ENCODE measurements around the gene PECR. TPM values are rescaled to one million over a fixed set of nuclear protein-coding genes. Genes with fewer than 3 reads are reported as not detected.

Gene PECR
- total and polyA plus RNA-seq, 2 of the 4 experiments (the other 2 are of a cell fraction), result 11.4 to 17.7 TPM

- Histone ChIP-seq H4K8ac (ENCODE audit: low read depth in 2 of 2, low read length in 2 of 2) (no peak overlapping the region), H3K56ac (ENCODE audit: extremely low read depth, insufficient read depth, low read length) (no peak overlapping the region), H3K14ac (replicated peaks; ENCODE audit: low read depth, low read length) (no peak overlapping the region), H3K9me1 (ENCODE audit: insufficient read depth, low read length) (no peaks in the 10 kb centered on the region), H3K4me1 (ENCODE audit: control insufficient read depth, insufficient read depth, low read length) (peaks cover 2% of the 10 kb centered on the region; the same call in 1 of the 2 replicates), H3K36me3 (ENCODE audit: control insufficient read depth, insufficient read depth, low read length) (no peaks in the 10 kb centered on the region), H4K5ac (ENCODE audit: low read depth, low read length) (no peak overlapping the region), H3K4me2 (ENCODE audit: low read depth, low read length) (no peak overlapping the region), H3K27me3 (ENCODE audit: control insufficient read depth, insufficient read depth, low read length) (no peaks in the 10 kb centered on the region), H3K18ac (ENCODE audit: low read depth, low read length) (no peak overlapping the region), H3K79me1 (ENCODE audit: low read depth in 1 of 2, low read length in 2 of 2) (no peaks in the 10 kb centered on the region), H3K27ac (ENCODE audit: insufficient read depth, low read length) (no peak overlapping the region), H2BK15ac (ENCODE audit: low read depth, low read length) (no peak overlapping the region), H2AK5ac (ENCODE audit: low read depth, low read length) (no peak overlapping the region), H3K9ac (ENCODE audit: low read depth, low read length) (no peak overlapping the region), H4K20me1 (ENCODE audit: insufficient read depth, low read length) (no peaks in the 10 kb centered on the region), H3K23ac (ENCODE audit: low read depth, low read length) (no peak overlapping the region), H3K9me3 (ENCODE audit: control insufficient read depth, insufficient read depth, low read length) (no peaks in the 10 kb centered on the region), H2AK9ac (replicated peaks; ENCODE audit: low read depth, low read length, poor library complexity) (no peak overlapping the region), H2BK20ac (ENCODE audit: low read depth, low read length) (no peak overlapping the region), H2BK120ac (ENCODE audit: low read depth, low read length) (no peak overlapping the region), H4K91ac (ENCODE audit: insufficient read depth, low read depth, low read length) (no peak overlapping the region), H2AFZ (replicated peaks; ENCODE audit: low read length, poor library complexity) (no peak overlapping the region), H3K4ac (ENCODE audit: low read depth, low read length) (no peak overlapping the region), H2BK5ac (ENCODE audit: low read depth, low read length, poor library complexity, severe bottlenecking) (no peak overlapping the region), H3K4me3 (ENCODE audit: insufficient read depth, low read depth, low read length) (no peak overlapping the region)
- TF ChIP-seq BHLHE40 (IDR thresholded peaks at IDR 0.05; ENCODE audit: low read depth, low read length) (no peak), POLR2A (IDR thresholded peaks at IDR 0.05; ENCODE audit: low read depth, low read length) (no peak), SMC3 (IDR thresholded peaks at IDR 0.05; ENCODE audit: low read depth, low read length) (no peak)
- POLR2A ChIA-PET (ENCODE audit: unreplicated experiment), result no interaction called here
- intact Hi-C loops (cut with micrococcal nuclease), result no loop called here
- in situ Hi-C loops (cut with MboI; ENCODE audit: low sequenced_read_pairs), result no loop called here
- DNase-seq (no peak), ATAC-seq (ENCODE audit: low read depth) (no peak)
- no TSS peak for BruUV-seq (replicated peaks)
- CTCF ChIA-PET, result interaction anchor here (0.7 to 2.7 kb wide), 3 partner anchors 9 to 68 kb away, joined by 3 to 12 read pairs (median 4); no protein-coding TSS in a partner anchor
- dilution Hi-C loops (cut with HindIII; ENCODE audit: low sequenced_read_pairs, unreplicated experiment), result no loop called here
- WGBS, 2 experiments (ENCODE audit: extremely low coverage in 2 of 2, insufficient read length in 1 of 2), result 86% methylated on average over 4 of the region's 8 CpGs; no CpG with 5 or more reads in 1 of the 2 experiments
These were observed 67.6 kb downstream of the PECR start for GRCh38 chr2:216014006-216014405.

All from IMR-90 (cell line).